A549 (cell line): ENCODE results near the gene ZNRF3. TPM values are rescaled to one million over a fixed set of nuclear protein-coding genes. Genes with fewer than 3 reads are reported as not detected.

Experiments
- ATAC-seq, 2 experiments: fragments of 200-7000 bp in 1 of 2; fragments of >200 bp in 1 of 2; cut with Nextera tagmentation in 1 of 2; cut with Tn5 transposase in 1 of 2; 3 replicates each; pipeline versions ENCODE4 v1.8.0 to v1.9.1; 2018 to 2020; ENCODE audit warnings: mild to moderate bottlenecking in 1 of 2, moderate library complexity in 1 of 2
- CTCF ChIA-PET: fragments of 300-600 bp; sonication (Branson Sonifier 250); formaldehyde crosslinking; extraction: SDS; loops from one replicate; lab custom pipeline; 2021; ENCODE audit warnings: antibody characterized with exemption, inconsistent platforms; lab: Yijun Ruan, JAX
- POLR2A ChIA-PET: fragments of 350-600 bp; formaldehyde crosslinking; extraction: SDS; loops from one replicate; lab custom pipeline; 2021; ENCODE audit warnings: antibody characterized with exemption, inconsistent platforms; lab: Yijun Ruan, JAX
- DNase-seq, 2 experiments: peaks; one replicate each; pipeline versions ENCODE4 v3.0.0 to v3.0.0-alpha.2; 2011 to 2016; ENCODE audit warnings: low read depth in 1 of 2, low spot score in 1 of 2
- FAIRE-seq: peaks from 2 replicates; lab custom pipeline; 2011; peaks lifted over from hg19 to GRCh38; lab: Jason Lieb, UNC
- H3K27ac ChIP-seq, 2 experiments: fragments of >200 bp; sonication (Bioruptor Twin); formaldehyde crosslinking; 3 replicates each; pipeline ENCODE4 v1.5.1; 2016 to 2017
- H3K4me1 ChIP-seq: fragments of >200 bp; sonication (Bioruptor Twin); formaldehyde crosslinking; 3 replicates; pipeline ENCODE4 v1.6.1; 2016
- H3K4me2 ChIP-seq: fragments of >200 bp; sonication (Bioruptor Twin); formaldehyde crosslinking; 3 replicates; pipeline ENCODE4 v1.6.1; 2016
- H3K4me3 ChIP-seq: fragments of >200 bp; sonication (Bioruptor Twin); formaldehyde crosslinking; 3 replicates; pipeline ENCODE4 v1.5.1; 2016
- H3K9me3 ChIP-seq: fragments of >200 bp; sonication (Bioruptor Twin); formaldehyde crosslinking; 3 replicates; pipeline ENCODE4 v1.6.1; 2016
- BHLHE40 ChIP-seq: IDR thresholded peaks from 2 replicates; pipeline ENCODE4 v1.6.1; 2012; ENCODE audit warnings: low read depth, low read length, inconsistent platforms
- CBX2 ChIP-seq: fragments of 200-600 bp; sonication (generic); IDR thresholded peaks from 2 replicates; pipeline ENCODE4 v1.6.1; 2016; ENCODE audit warnings: low read depth, mild to moderate bottlenecking, borderline replicate concordance
- CHD2 ChIP-seq: fragments of 150-350 bp; IDR thresholded peaks from 2 replicates; pipeline ENCODE4 v1.6.1; 2014; ENCODE audit warnings: low read length; ENCODE audit not compliant: partially characterized antibody
- EHMT2 ChIP-seq: fragments of 200-600 bp; sonication (generic); IDR thresholded peaks from 2 replicates; pipeline ENCODE4 v1.6.1; 2016; ENCODE audit warnings: antibody characterized with exemption, low read depth, mild to moderate bottlenecking, moderate library complexity
- HOXA7 ChIP-seq: fragments of 250-450 bp; sonication (Bioruptor Pico); IDR thresholded peaks from 2 replicates; pipeline ENCODE4 v1.5.0; 2020; ENCODE audit warnings: mild to moderate bottlenecking, moderate library complexity
- HOXB13 ChIP-seq: fragments of 250-450 bp; sonication (Bioruptor Pico); IDR thresholded peaks from 2 replicates; pipeline ENCODE4 v1.5.0; 2020; ENCODE audit warnings: low read depth, mild to moderate bottlenecking, moderate library complexity
- KDM5A ChIP-seq: fragments of 200-600 bp; sonication (generic); IDR thresholded peaks from 2 replicates; pipeline ENCODE4 v1.6.1; 2016; ENCODE audit warnings: antibody characterized with exemption, mild to moderate bottlenecking
- MAZ ChIP-seq: fragments of 150-350 bp; IDR thresholded peaks from 2 replicates; pipeline ENCODE4 v1.6.1; 2014; ENCODE audit warnings: antibody characterized with exemption, low read depth, low read length, borderline replicate concordance
- POLR2A ChIP-seq: IDR thresholded peaks from 2 replicates; pipeline ENCODE4 v1.6.1; 2012; ENCODE audit warnings: mild to moderate bottlenecking, low read length
- RAD21 ChIP-seq, 2 experiments: fragments of >200 bp in 1 of 2; sonication (Bioruptor Twin) in 1 of 2; formaldehyde crosslinking in 1 of 2; IDR thresholded peaks in 1 of 2; conservative IDR thresholded peaks in 1 of 2; 2 replicates in 1 of 2; 3 replicates in 1 of 2; pipeline ENCODE4 v1.6.1; 2012 to 2018; ENCODE audit warnings: inconsistent platforms in 1 of 2
- RFX5 ChIP-seq: fragments of 450-650 bp; IDR thresholded peaks from 2 replicates; pipeline ENCODE4 v1.7.1; 2014; ENCODE audit warnings: antibody characterized with exemption, mild to moderate bottlenecking, moderate library complexity
- SMC3 ChIP-seq: fragments of >200 bp; sonication (Bioruptor Twin); formaldehyde crosslinking; IDR thresholded peaks from 3 replicates; pipeline ENCODE4 v1.6.1; 2018; ENCODE audit warnings: inconsistent platforms
- SREBF2 ChIP-seq: fragments of 450-650 bp; IDR thresholded peaks from 2 replicates; pipeline ENCODE4 v1.6.1; 2014; ENCODE audit warnings: mild to moderate bottlenecking, moderate library complexity
- ZC3H11A ChIP-seq: fragments of 450-650 bp; IDR thresholded peaks from 2 replicates; pipeline ENCODE4 v1.6.1; 2014; ENCODE audit warnings: antibody characterized with exemption, mild to moderate bottlenecking
- ZSCAN20 ChIP-seq: fragments of 250-450 bp; sonication (Bioruptor Pico); IDR thresholded peaks from 2 replicates; pipeline ENCODE4 v1.8.0; 2022; ENCODE audit warnings: mild to moderate bottlenecking, moderate library complexity
- WGBS: methylation state at CpG from one replicate; pipeline ENCODE4 v1.1.6; 2017; ENCODE audit errors: missing lambda C conversion rate; 5-methylcytosine and 5-hydroxymethylcytosine counted together
- polyA plus RNA-seq, 4 experiments: library from polyadenylated mRNA; depleted of rRNA in 3 of 4; stranded (reverse); fragments of >200 nt; fragmentation: RNase III in 1 of 4; extraction: RNeasy Plus Mini Kit Qiagen cat#74134 plus additional on column Dnase treatment in 1 of 4; gene quantifications; 2 replicates in 3 of 4; 3 replicates in 1 of 4; pipeline ENCODE4 v1.2.3, GENCODE V29; 2011 to 2017
- TF ChIP-seq, protein P1 (sequence below): fragments of >200 bp; sonication (Bioruptor Twin); formaldehyde crosslinking; IDR thresholded peaks from 3 replicates; pipeline ENCODE4 v1.5.1; 2016
- TF ChIP-seq, protein P2 (sequence below): fragments of >200 bp; sonication (Bioruptor Twin); formaldehyde crosslinking; IDR thresholded peaks from 2 replicates; pipeline ENCODE4 v1.6.1; 2016
- TF ChIP-seq, protein P3 (sequence below): fragments of 250-450 bp; sonication (Bioruptor Pico); IDR thresholded peaks from 2 replicates; pipeline ENCODE4 v1.5.0; 2021; ENCODE audit warnings: mild to moderate bottlenecking, moderate library complexity, borderline replicate concordance
- TF ChIP-seq, protein P4 (sequence below): IDR thresholded peaks from 2 replicates; pipeline ENCODE4 v1.6.1; 2012
- TF ChIP-seq, protein P5 (sequence below): fragments of 150-350 bp; IDR thresholded peaks from 2 replicates; pipeline ENCODE4 v1.6.1; 2014; ENCODE audit warnings: low read depth, mild to moderate bottlenecking, low read length

Gene ZNRF3
- polyA plus RNA-seq, 2 of the 4 experiments (the other 2 are of a cell fraction): 4.6 to 6.9 TPM

DNA sequence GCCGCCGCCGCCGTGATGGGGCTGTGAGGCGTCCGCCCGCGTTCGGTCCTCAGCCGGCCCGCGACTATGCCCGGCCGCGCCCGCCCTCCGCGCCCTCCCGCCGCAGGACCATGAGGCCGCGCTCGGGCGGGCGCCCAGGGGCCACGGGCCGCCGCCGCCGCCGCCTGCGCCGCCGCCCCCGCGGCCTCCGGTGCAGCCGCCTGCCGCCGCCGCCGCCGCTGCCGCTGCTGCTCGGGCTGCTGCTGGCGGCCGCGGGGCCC lies 215 bp downstream of the ZNRF3 start:
- no peaks in the 10 kb centered on the region for H3K9me3 ChIP-seq
- peak in 1 of 2 experiments; percentile 45; a peak in 2 of 6 replicates for ATAC-seq
- POLR2A ChIA-PET: interaction anchor here (0.7 to 1.4 kb wide), 7 partner anchors 16 to 157 kb away, joined by 3 to 10 read pairs (median 3); no protein-coding TSS in a partner anchor
- WGBS: no CpG with 5 or more reads among the region's 48 CpGs
- H3K4me1 ChIP-seq: peaks cover 45% of the 10 kb centered on the region
- TF ChIP-seq, protein P1, sequence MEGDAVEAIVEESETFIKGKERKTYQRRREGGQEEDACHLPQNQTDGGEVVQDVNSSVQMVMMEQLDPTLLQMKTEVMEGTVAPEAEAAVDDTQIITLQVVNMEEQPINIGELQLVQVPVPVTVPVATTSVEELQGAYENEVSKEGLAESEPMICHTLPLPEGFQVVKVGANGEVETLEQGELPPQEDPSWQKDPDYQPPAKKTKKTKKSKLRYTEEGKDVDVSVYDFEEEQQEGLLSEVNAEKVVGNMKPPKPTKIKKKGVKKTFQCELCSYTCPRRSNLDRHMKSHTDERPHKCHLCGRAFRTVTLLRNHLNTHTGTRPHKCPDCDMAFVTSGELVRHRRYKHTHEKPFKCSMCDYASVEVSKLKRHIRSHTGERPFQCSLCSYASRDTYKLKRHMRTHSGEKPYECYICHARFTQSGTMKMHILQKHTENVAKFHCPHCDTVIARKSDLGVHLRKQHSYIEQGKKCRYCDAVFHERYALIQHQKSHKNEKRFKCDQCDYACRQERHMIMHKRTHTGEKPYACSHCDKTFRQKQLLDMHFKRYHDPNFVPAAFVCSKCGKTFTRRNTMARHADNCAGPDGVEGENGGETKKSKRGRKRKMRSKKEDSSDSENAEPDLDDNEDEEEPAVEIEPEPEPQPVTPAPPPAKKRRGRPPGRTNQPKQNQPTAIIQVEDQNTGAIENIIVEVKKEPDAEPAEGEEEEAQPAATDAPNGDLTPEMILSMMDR: no peak
- TF ChIP-seq RFX5 (no peak), KDM5A (no peak), CHD2 (no peak), POLR2A (peak; percentile 30; the same call in 1 of the 2 replicates)
- TF ChIP-seq, protein P2, sequence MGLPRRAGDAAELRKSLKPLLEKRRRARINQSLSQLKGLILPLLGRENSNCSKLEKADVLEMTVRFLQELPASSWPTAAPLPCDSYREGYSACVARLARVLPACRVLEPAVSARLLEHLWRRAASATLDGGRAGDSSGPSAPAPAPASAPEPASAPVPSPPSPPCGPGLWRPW: no peak
- H3K4me2 ChIP-seq: peak overlapping the region; percentile 81
- H3K27ac ChIP-seq: peak overlapping the region; percentile 91 to 97
- DNase-seq: no peak
- H3K4me3 ChIP-seq: peak overlapping the region; percentile 98
- FAIRE-seq: no peak
- CTCF ChIA-PET: interaction anchor here (0.7 to 4.7 kb wide), 6 partner anchors 27 to 157 kb away, joined by 3 to 24 read pairs (median 3); no protein-coding TSS in a partner anchor

DNA sequence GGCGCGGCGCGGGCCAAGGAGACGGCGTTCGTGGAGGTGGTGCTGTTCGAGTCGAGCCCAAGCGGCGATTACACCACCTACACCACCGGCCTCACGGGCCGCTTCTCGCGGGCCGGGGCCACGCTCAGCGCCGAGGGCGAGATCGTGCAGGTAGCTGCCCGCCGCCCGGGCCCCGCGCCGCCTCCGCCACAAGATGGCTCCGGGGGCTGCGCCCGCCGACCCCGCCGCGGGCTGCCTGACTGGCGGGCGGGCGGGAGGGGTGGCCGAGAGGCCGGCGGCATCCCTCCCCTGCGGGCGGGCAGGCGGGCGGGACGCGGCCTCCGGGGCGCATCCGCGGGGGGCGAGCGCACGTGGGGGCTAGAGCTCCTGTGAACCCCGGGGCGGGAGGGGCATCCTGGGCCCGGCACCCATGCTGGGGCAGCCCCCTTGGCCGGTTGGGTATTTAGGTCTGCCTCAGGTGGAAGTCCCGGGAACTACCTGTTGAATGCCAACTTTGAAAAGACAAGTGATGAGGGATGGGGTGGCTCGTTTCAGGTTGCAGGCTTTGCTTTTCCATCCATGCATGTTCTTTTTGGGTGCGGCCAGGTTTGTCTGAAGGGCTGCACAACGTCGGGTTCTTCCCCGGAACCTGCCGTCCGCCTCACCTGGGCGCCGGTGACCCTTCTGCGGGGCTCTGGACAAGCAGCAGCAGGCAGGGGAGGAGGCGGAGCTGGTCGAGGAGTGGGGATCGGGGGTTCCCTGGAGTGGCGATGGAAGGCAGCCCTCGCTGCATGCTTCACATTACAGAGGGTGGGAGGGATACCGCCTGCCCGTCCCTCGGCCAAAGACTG lies 760 bp downstream of the ZNRF3 start:
- DNase-seq (peak; percentile 18 to 20), FAIRE-seq (no peak)
- peak overlapping the region; percentile 91 to 97 for H3K27ac ChIP-seq

DNA sequence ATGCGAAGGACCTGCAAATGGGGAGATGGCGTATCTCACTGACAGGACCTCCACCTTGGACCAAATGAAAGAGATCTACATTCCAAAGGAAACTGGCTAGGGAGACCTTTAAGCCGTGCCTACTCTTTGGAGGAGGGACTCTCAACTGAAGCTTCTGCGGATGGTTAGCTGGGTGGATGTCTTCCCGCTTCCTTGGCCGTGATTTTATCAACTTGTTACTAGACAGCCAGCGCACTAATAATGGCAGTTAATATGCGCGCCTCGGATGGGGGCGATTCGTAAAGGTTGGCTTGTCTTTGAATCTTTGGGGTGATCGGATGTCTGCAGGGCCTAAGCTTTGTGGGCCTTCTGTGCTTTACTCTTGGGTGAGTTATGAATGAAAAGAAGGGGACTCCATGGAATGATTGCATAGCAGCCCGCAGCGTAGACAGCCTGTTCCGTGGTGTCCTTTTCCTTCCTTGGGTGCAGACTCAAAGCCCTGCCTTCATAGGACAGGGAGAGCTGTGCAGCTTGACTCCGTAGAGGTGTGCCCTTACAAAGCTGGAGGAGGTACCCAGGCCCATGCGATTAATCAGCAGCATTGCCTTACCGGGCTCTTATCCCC lies 1.5 kb downstream of the ZNRF3 start:
- Histone ChIP-seq H3K9me3 (no peaks in the 10 kb centered on the region), H3K4me2 (peak overlapping the region; percentile 81), H3K4me3 (peak overlapping the region; percentile 98), H3K4me1 (peaks cover 45% of the 10 kb centered on the region), H3K27ac (peak overlapping the region; percentile 91 to 97)
- FAIRE-seq (no peak), DNase-seq (no peak), ATAC-seq (no peak)
- 86% methylated on average over 16 of the region's 19 CpGs for WGBS
- ChIA-PET CTCF (interaction anchor here (1.2 to 4.7 kb wide), 3 partner anchors 13 to 156 kb away, joined by 3 to 24 read pairs (median 8); no protein-coding TSS in a partner anchor), POLR2A (no interaction called here)
- TF ChIP-seq EHMT2 (no peak), MAZ (no peak), HOXB13 (CRISPR knock-in tag) (no peak), RAD21 (conservative IDR thresholded peaks at IDR 0.05 in 1 of 2, IDR thresholded peaks at IDR 0.05 in 1 of 2) (no peak), BHLHE40 (no peak), ZC3H11A (no peak), HOXA7 (CRISPR knock-in tag) (no peak), SREBF2 (no peak)
- TF ChIP-seq, protein P1: no peak
- TF ChIP-seq, protein P3, sequence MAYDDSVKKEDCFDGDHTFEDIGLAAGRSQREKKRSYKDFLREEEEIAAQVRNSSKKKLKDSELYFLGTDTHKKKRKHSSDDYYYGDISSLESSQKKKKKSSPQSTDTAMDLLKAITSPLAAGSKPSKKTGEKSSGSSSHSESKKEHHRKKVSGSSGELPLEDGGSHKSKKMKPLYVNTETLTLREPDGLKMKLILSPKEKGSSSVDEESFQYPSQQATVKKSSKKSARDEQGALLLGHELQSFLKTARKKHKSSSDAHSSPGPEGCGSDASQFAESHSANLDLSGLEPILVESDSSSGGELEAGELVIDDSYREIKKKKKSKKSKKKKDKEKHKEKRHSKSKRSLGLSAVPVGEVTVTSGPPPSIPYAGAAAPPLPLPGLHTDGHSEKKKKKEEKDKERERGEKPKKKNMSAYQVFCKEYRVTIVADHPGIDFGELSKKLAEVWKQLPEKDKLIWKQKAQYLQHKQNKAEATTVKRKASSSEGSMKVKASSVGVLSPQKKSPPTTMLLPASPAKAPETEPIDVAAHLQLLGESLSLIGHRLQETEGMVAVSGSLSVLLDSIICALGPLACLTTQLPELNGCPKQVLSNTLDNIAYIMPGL: no peak
- TF ChIP-seq, protein P4, sequence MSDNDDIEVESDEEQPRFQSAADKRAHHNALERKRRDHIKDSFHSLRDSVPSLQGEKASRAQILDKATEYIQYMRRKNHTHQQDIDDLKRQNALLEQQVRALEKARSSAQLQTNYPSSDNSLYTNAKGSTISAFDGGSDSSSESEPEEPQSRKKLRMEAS: no peak
- TF ChIP-seq, protein P5, sequence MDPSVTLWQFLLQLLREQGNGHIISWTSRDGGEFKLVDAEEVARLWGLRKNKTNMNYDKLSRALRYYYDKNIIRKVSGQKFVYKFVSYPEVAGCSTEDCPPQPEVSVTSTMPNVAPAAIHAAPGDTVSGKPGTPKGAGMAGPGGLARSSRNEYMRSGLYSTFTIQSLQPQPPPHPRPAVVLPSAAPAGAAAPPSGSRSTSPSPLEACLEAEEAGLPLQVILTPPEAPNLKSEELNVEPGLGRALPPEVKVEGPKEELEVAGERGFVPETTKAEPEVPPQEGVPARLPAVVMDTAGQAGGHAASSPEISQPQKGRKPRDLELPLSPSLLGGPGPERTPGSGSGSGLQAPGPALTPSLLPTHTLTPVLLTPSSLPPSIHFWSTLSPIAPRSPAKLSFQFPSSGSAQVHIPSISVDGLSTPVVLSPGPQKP: no peak
- TF ChIP-seq, protein P2: no peak

More for the DNA sequence above, 760 bp downstream of the ZNRF3 start:
- ChIA-PET CTCF (interaction anchor here (1.1 to 4.7 kb wide), 5 partner anchors 14 to 157 kb away, joined by 3 to 24 read pairs (median 3); no protein-coding TSS in a partner anchor), POLR2A (interaction anchor here (0.8 to 1.1 kb wide), 2 partner anchors 156 to 157 kb away, joined by 3 to 6 read pairs; no protein-coding TSS in a partner anchor)
- no peaks in the 10 kb centered on the region for H3K9me3 ChIP-seq
- peak; percentile 25; the same call in 1 of the 3 replicates for TF ChIP-seq SMC3
- TF ChIP-seq ZSCAN20 (CRISPR knock-in tag): no peak
- TF ChIP-seq CBX2: no peak
- 22% methylated on average over 15 of the region's 78 CpGs for WGBS
- peak overlapping the region; percentile 81 for H3K4me2 ChIP-seq
- ATAC-seq: peak; percentile 15 to 72
- H3K4me3 ChIP-seq: peak overlapping the region; percentile 98
- peaks cover 45% of the 10 kb centered on the region for H3K4me1 ChIP-seq
